HG03378 (cell line): ENCODE measurements around the gene RUNX1.

Experiments
- ATAC-seq: cut with Tn5 transposase; IDR thresholded peaks from one replicate; pipeline ENCODE4 v1.9.1; 2021; ENCODE audit warnings: mild to moderate bottlenecking, moderate library complexity; ENCODE audit not compliant: unreplicated experiment

Gene RUNX1

DNA sequence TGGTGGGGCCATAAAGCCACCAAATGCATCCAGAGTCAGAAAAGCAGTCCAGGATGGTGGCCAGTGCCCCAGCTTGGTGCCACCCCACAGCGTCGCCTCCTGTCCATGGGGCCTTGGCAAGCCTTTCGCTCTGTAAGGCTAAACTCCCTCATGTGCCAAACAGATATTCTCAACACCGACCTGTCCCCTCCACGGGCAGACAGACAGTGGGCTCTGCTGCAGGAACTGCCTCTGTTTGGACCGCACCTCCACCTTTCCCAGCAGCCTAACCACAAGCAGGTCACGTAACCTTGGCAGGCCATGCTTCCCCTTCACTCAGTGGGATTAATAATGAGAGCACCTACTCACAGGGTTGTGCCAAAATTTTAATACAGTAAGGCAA lies 11.7 kb downstream of the RUNX1 start:
- no peak for ATAC-seq

DNA sequence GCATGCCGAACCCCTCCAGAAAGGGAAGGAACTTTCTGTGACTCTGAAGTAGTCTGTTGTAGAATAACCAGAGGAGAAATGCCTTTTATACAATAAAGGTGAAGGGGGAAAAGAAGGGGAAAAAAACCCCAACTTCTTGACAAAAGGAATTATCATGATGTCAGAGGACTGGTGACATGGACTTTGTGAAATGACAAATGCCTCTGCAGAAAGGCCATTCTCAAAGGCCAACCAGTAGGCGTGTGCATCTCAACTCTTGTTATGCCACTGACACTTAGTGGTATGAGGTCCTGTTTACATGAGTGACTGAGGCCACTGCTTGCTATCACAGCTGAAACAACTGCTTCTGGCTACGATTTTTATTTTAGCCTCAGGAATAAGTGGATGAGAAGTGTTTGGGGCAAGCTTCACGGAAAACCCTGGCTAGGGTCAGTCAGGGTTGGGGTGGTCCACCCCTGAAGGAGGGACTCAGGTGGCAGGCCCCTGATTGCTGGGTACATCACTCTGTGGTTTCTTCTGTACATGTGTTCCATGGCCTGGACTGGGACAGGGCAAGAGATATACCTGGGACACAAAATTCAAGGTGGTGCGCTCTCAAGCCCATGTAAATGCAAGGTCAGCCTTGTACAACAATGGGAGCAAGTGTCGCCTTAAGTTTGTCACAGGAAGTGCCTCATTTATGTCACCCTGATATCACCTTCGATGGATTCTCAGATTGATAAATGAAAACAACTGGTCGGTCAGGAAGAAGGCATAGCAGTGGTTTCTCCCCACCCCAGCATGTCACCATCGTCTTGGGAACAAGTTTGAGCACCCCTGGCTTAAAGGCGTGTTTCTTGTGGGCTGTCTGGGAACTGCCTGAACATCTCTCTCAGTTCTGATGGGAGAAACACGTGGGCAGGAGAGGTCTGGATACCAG lies 12.4 kb downstream of the RUNX1 start:
- no peak for ATAC-seq

DNA sequence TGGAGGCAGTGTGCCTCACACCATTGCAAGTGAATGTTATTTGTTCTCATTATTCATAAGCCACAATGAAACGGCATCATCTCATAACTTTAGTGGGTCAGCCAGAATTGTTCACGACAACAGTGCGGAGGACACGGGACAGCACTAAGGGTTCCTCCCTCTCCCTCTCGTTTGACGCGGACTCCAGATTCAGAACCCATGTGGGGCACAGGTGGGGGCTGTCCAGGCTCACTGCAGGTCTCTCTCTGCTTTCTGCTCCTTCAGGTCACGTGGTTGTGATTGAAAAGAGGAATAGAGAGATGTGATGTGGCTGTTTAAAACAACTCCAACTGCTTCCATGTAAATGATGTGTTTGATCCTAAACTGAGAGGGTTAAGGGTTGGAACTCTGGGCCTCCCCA lies 13.5 kb downstream of the RUNX1 start:
- no peak for ATAC-seq

DNA sequence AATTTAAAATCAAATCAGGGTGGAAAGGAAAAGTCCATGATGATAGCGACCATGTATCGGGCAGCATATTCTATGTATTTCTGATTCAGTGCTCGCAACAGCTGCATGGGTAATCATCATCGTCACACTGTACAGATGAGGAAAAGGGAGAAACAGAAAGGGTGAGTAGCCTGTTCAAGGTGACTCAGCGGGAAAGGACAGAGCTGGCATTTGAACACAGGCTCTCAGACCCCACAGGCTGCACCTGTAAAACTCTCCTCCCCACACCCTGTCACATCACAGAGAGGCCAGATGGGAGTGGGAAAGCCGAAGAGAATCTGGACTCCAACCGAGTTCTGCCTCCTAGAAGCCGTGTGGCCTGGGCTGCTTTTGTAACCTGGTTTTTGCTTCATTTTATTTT lies 14.0 kb downstream of the RUNX1 start:
- no peak for ATAC-seq

DNA sequence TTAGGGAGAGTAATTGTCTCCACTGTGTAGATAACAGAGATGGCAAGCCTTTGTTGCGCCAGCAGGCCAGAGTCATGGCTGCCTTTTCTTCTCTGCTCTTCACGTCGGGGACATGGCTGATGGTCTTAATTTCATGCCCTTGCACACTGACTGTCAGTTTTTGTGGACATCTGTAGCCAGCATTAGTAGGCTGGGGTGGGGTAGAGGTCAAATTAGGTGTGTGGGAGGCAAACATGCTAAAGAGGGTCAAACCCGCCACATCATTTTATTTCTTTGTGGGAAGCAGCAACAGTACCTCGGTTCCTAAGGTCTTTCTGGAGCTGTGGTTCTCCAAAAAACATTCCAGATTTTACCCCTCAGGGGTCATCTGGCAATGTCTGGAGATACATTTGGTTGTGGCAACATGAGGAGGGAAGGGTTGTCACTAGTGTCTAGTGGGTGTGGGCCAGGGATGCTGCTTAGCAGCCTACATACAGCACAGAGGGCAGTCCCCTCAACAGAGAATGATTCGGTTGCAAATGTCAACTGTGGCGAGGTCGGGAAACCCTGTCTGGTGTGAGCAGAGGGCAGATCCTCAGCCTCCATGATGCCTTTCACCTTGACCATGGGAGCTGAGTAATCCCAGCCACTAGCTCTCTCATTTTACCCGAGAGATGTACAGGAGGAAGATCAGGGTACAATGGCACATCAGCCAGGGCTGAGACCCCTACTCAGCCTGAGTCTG lies 14.7 kb downstream of the RUNX1 start:
- no peak for ATAC-seq

DNA sequence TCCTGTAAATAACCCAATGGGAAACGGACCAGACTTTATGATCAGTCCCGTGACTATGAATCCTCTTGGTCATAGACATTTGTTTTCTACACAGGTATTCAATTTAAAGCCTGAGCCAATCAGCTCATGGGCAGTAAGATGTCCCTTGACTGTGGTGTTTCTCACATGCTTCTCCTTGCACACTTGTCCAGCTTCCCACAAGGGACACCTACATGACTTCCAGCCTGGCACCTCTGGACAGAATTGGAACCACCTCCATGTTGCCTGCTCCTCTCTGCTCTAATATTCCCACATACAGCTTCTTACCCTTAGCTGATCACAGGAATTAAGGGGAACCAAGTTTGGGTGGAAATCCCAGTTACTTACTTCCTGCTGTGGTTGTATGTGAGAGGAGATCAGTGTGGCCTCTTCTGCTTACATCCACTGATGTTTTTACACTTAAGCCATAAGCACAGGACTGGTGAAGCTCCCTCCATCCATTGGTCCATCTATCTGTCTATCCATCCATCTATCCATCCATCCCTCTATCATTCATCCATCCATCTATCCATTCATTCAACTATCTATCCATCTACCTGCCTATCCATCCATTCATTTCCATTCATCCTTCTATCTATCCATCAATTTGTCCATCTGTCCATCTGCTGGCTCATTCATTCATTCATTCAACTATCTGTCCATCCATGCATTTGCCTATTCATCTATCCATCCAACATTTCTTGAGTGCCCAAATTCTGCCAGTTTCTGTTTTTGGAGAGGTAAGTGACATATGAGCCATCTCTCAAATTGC lies 16.4 kb downstream of the RUNX1 start:
- no peak for ATAC-seq

DNA sequence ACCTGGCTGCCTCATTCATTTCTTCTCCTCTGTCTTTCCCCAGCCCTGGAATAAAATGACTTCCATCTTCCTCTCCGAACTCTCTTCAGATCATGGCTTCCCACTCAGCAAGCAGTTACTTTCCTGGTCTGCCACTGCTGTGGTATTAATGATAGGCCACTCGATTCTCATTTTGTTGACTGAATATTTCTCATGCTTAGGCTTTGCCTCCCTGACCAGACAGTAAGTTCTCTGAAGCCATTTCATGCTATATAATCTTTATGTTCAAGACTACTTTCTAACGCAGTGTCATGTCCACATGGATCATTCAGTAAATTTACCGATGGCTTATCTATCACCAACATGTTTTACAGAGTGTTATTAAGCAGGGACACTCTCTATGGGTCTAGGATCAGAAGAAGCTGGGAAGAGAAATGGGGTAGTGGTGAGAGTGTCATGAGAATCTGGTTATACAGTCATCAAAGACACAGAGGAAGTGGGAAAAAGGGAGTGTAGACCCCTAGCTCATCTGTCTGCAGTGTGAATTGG lies 20.6 kb downstream of the RUNX1 start:
- ATAC-seq, result no peak

DNA sequence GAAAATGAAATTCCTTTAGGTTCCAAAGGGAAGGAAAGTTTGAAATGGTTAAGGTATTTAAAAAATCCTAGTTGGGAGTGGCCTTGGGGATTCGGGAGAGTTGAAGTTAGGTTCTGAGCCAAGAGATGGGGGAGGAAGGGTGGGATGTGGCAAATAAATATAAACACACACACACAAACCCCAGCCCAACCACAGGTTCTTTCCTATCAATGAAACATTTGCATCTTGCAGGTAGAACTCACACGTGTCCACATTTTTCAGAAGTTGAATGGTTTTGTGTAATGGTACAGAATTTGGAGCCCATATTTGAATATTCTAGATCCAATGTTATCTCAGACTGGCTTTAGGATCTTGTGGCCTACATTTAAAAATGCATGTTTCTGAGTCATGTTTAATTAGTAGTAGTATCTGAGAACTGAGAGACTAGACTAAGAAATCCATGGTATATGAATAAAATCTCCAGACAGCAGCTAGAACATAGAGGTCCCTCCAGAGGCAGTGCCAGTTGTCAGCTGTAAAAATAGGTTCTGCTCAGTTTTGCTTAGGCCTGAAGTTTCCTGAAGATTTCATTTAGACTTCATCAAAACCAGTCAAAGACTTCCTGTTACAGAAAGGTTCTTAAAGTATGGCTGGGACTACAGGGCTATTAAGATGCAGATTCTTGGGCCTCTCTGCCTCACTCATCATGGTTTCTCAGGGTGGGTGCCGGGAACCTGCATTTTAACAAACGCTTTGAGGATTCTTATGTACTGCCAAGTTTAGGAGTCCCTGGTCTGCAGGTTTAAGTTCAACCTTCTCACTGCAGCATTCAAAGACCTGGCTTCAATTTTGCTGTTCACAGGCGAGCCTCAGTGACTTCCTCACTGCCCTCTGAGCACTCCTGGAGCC lies 21.3 kb downstream of the RUNX1 start:
- ATAC-seq, result no peak

DNA sequence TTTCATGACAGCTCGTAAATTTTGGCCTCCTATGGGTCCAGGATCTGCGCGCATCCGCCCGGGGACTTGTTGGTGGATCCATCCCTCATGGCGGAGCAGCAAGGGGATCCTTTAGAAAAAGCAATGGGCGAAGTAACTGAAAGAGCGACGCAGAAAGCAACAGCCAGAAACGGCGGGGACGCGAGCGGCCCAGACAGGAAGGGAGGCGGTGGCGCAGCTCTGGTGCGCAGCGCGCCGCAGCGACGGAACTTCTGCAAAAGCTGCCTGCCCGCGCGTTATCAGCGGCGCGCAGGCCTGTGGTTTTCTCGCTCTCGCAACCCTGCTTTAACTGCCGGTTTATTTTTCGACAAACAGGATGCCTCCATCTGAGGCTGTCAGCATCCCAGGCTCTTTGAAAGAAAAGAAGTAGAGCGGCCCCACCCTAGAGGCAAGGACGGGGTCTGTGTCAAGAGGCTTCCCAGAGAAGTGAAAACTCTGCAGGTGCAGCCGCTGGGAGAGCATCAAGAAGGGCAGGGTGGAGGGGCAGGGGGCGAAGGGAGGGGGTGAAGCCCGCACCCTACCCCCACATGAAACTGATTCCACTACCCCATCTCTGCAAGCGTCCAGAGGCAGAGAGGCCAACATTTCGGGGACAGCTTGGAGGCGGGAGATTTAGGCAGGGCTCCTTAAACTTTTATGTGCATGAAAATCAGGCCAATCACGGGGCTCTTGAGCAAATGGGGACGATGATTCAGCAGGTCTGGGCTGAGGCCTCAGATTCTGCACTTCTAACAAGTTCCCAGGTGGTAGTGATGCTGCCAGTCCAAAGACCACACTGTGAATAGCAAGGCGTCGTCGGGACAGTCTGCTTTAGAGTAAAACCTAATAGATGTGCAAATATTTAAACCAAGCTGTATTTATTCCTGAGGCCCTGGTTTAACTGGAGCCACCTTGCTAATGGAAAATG lies 22.2 kb downstream of the RUNX1 start:
- peak; percentile 71 for ATAC-seq

DNA sequence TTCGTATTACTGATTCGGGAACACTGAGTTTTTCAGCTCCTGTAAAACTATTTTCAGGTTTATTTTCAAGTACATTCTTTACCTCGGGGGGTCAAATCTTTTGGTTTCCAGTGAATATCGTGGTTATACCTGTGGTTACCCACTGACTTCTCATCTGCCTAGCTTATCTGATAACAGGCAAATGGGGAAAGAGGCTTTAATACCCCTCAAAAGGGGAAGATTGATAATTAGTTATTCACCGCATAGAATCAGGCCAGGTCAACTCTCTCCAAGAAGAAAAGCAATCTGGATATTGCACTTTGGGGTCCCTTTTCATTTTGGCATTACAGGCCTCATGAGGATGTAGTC lies 23.0 kb downstream of the RUNX1 start:
- no peak for ATAC-seq

DNA sequence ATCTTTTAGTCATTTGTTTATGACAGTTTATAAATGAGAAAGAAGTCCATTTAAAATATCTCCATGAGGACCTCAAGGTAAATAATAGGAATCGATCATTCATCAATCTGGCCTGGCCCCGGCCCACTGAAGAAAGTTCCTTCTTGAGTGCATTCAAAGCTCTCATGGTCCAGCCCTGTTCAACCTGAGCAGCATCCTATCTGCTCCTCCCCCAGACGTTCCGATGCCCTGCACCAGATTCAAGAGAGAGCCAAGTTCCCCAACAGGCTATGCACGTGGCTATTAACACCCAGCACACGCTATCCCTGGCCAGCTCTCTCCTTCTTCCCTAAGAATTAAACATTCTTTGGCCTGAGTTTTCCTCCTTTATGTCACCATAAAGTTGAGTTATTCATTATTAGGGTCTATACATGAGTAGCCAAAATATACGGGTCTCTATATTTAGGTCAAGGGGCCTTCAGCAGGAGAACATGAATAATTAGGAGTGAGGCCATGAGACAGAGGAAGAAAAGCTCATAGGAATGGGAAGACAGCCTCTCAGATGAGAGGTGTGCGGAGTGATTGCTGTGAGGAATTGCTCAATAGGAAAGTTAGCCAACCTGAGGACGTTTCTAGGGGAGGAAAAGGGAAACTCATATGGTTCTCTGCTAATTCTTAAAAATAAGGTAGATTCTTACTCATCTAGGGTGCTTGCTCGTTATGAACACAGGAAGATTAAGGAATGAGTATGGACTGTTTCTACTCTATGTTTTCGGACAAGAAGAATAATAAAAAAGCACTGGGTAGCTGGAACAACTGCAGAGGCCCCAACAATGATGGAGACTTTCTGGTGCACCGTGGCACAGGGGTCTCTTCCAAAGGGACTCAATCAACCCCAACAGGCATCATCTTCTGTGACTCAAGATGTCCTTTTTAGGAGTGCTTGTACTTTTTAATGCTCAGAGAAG lies 23.6 kb downstream of the RUNX1 start:
- ATAC-seq, result no peak

DNA sequence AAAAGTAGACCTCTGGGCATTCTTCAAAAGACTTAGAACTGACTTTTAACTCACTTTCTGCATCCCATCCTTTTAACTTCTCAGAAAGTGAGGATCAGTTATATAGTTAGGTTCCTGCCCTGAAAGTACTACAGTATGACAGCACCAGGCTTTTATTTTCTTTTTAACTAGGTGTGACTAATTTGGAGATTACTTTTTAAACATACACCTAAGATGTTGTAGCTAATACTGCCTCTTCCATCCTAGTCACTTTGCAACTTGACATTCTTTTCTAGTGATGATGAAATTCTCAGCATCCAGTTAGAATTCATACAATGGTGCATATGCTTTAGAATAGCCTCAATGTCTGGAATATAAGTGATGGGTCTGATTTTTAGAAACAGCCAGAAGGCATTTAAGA lies 24.6 kb downstream of the RUNX1 start:
- no peak for ATAC-seq

DNA sequence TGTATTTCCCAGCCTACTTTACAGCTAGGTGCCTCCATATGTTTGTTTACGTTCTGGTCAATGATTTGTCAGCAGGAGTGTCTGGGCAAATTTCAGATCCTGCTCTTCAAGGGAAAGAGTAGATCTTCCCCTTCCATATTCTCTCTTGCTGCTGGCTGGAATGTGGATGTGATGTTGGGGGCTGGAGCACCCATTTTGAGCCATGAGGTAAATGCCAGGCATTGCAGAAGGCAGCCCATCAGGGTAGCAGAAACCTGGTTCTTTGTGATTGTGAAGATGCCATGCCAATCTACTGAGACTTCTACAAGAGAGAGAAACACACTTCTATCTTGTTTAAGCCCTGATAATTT lies 25.1 kb downstream of the RUNX1 start:
- no peak for ATAC-seq

DNA sequence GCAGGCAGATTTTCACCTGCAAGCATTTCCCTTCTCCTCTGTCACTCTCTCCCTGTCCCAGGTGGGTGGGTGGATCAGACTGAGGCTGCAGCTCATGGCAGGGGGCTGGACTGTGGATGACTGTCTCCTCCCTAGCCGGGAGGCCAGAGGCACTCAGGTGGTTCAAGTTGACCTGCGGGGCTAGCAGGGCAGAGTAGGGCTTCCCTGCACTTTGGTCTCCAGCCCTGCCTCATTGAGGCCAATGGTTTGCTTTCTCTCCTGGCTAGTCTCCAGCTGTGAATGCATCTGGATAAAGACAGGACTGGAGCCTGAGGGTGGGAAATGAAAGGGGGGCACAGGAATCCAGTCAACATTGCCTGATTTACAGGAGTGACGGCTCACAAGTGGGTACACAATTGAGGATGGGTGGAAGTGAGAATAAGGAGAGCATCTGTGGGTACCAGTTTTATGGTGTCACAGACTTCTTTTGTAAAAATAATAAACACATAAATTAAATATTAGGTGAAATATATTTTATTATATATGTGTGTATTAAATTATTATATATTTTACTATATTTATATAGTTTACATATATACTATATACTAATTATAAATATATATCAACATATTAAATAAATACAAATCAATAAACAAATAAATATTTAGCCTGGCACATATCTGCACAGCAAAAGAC lies 25.6 kb downstream of the RUNX1 start:
- ATAC-seq, result no peak

DNA sequence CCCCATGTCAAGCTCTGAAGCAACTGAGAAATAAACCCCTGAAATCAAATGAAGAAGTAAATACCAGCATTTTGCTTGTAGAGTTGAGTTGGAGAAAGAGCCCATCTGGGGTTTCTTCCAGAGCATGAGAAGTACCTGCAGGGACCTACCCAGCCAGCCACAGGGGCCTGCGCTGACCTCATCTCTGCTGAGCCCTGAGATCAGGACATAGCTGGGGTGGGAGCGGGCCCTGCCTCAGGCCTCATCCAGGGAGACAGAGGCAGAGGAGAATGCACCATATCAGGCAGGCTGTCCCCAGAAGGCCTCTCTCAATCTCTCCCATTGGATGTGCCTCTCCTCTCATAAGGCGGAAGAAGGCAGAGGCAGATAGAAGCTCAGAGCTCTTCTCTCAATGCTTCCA lies 27.6 kb downstream of the RUNX1 start:
- no peak for ATAC-seq

DNA sequence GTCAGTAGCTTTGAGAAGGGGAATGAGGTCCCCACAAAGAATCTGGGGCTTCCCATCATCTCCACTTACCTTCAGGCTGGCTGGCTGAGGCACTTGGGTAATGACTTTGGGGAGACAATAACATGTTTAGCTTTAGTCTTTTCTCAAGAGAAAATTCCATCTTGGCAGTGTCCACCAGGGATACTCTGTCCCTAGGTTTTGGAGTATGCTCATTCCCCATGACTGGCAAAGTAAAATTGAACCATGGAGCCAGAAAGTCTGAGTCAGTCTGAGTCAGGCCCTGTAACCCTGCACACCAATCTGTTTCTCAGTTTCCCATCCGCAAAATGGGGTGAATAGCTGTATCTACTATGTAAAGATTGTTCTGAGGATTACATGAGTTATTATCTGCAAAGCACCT lies 28.2 kb downstream of the RUNX1 start:
- ATAC-seq, result no peak

DNA sequence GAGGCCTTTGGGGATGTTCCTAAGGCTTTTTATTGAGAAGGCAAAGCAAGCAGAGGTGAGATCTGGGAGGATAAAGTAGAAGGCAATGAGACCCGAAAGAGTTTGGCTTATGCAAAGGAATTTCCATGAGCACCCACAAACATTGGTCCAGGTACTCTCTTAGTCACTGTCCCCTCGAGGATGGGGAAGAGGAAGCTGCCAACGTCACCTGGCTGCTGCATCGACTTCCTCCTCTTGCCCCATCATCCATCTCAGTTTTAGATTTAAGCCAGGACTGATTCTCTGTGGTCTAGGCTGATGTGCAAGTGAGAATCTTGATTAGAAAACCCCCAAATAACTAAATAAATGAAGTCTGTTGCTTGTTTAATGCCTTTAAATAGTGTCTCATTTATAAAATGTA lies 28.7 kb downstream of the RUNX1 start:
- no peak for ATAC-seq

DNA sequence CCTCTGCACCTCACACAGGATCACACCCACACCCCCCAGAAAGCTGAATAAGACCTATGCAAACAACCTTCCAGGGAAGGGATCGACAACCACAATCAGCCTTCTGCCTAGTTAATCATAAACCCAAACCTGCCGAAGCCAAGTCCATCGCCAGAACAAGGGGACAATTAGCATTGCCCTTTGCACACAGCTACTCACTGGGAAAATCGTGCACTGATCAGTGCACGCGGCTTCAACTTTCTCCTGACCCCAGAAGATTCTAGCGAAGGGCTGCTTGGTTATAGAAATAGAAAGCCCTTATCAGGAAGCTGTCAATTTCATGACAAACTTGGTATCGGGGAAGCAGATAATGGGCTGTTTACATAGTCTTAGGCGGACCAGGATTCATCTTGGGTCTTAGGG lies 29.5 kb downstream of the RUNX1 start:
- no peak for ATAC-seq
